H4 (cell line): ENCODE measurements around the gene PLAA. TPM values are rescaled to one million over a fixed set of nuclear protein-coding genes. Genes with fewer than 3 reads are reported as not detected.
"Not testable (repeated sequence)": the region's sequence is repeated elsewhere in the genome, so short reads cannot be mapped to it uniquely, and the experiment has no call there.

Experiments
- DNase-seq: peaks from one replicate; pipeline ENCODE4 v3.0.0-alpha.2; 2015; ENCODE audit warnings: low spot score
- total RNA-seq: library from RNA; depleted of rRNA; stranded (reverse); fragments of >200 nt; shearing (Covaris generic); gene quantifications from 2 replicates; pipeline ENCODE4 v1.2.3, GENCODE V29; 2014; rRNA removed

Gene PLAA
- total RNA-seq, 1 experiment from 2014 or later, result 22.7 TPM

- DNase-seq, result no peak
These were observed 11.2 kb downstream of the PLAA start for GRCh38 chr9:26935847-26936246.

GRCh38 chr9:26928902-26929495 is 18.0 kb downstream of the PLAA start:
- DNase-seq, result no peak

- no peak for DNase-seq
These were observed 21.4 kb downstream of the PLAA start for GRCh38 chr9:26925609-26926008.

- DNase-seq, result no peak
These were observed 27.3 kb downstream of the PLAA start for GRCh38 chr9:26919698-26920097.

GRCh38 chr9:26913138-26913668 is 33.8 kb downstream of the PLAA start:
- no peak for DNase-seq

GRCh38 chr9:26904671-26905070 is 42.4 kb downstream of the PLAA start:
- no peak for DNase-seq

GRCh38 chr9:26904070-26904469 is 43.0 kb downstream of the PLAA start:
- DNase-seq, result no peak

- no peak for DNase-seq
These were observed 53.9 kb downstream of the PLAA start for GRCh38 chr9:26893030-26893676.

- peak; percentile 95 for DNase-seq
These were observed 54.6 kb downstream of the PLAA start, which contains the start of gene CAAP1 for GRCh38 chr9:26892251-26893029. TSS of gene CAAP1 (minus strand) at chr9:26892802. CDS start at chr9:26892715, 87 bp downstream.

GRCh38 chr9:26891726-26892125 is 55.3 kb downstream of the PLAA start:
- DNase-seq, result no peak

GRCh38 chr9:26888271-26888670 is 58.8 kb downstream of the PLAA start:
- DNase-seq, result no peak

GRCh38 chr9:26882154-26882553 is 64.9 kb downstream of the PLAA start:
- no peak for DNase-seq

- DNase-seq, result no peak
These were observed 66.8 kb downstream of the PLAA start for GRCh38 chr9:26880262-26880661.

- DNase-seq, result not testable (repeated sequence)
These were observed 71.9 kb downstream of the PLAA start for GRCh38 chr9:26875155-26875554.

- no peak for DNase-seq
These were observed 76.8 kb downstream of the PLAA start for GRCh38 chr9:26870292-26870691.

- peak; percentile 11 for DNase-seq
These were observed 84.0 kb downstream of the PLAA start for GRCh38 chr9:26863074-26863473.

GRCh38 chr9:26856413-26857032 is 90.5 kb downstream of the PLAA start:
- peak; percentile 29 for DNase-seq

Other genes starting within 250 kb of the PLAA start
- gene CAAP1, start 54.4 kb downstream of the PLAA start, total RNA-seq, result 16.6 and 22.1 TPM in 2 replicates
- gene IFT74, start 9.2 kb upstream of the PLAA start, total RNA-seq, result 11.5 and 11.9 TPM in 2 replicates
- gene LRRC19, start 58.4 kb upstream of the PLAA start, total RNA-seq, result not detected in 2 replicates
- 0.35 and 0.68 TPM in 2 replicates for gene TEK, start 162.0 kb upstream of the PLAA start, total RNA-seq